ENCODE measurements around the gene SVIL.

GRCh38 chr10:29567003-29567402 is 67.8 kb downstream of the SVIL start:
- TF ChIP-seq POLR2A (IDR thresholded peaks at IDR 0.05; ENCODE audit: low read length) = no peak
- TF ChIP-seq GATA1 (IDR thresholded peaks at IDR 0.05; ENCODE audit: low read depth, low read length) = no peak

All from erythroblast (primary cell).